ENCODE data around the gene LINGO1. TPM values are rescaled to one million over a fixed set of nuclear protein-coding genes. Genes with fewer than 3 reads are reported as not detected.

The LINGO1 gene
- total RNA-seq: 1 to 10 TPM in 1 of 2 donors, under 1 TPM in 1; 0.98 to 5.1 TPM
- under 1 TPM; 0.33 to 0.78 TPM for polyA plus RNA-seq
- long read RNA-seq, donor 1, transcript LINGO1-201 (2 exons, 3,055 nt): major isoform, 8 of 8 reads
- long read RNA-seq, donor 1, partial matches to known transcripts: 0 of 8 reads
- long read RNA-seq, donor 1, other reads (novel, unspliced or antisense): 0 of 8 reads
- long read RNA-seq, donor 2, transcript LINGO1-201 (2 exons, 3,055 nt): major isoform, 7 of 7 reads
- long read RNA-seq, donor 2, partial matches to known transcripts: 0 of 7 reads
- long read RNA-seq, donor 2, other reads (novel, unspliced or antisense): 0 of 7 reads
- long read RNA-seq, donor 3, partial matches to known transcripts: 0 of 1 reads
- long read RNA-seq, donor 3, other reads (novel, unspliced or antisense): 0 of 1 reads
- long read RNA-seq, donor 4: 0 reads
- long read RNA-seq, donor 5, transcript LINGO1-201 (2 exons, 3,055 nt): major isoform, 11 of 11 reads
- long read RNA-seq, donor 5, partial matches to known transcripts: 0 of 11 reads
- long read RNA-seq, donor 5, other reads (novel, unspliced or antisense): 0 of 11 reads

DNA sequence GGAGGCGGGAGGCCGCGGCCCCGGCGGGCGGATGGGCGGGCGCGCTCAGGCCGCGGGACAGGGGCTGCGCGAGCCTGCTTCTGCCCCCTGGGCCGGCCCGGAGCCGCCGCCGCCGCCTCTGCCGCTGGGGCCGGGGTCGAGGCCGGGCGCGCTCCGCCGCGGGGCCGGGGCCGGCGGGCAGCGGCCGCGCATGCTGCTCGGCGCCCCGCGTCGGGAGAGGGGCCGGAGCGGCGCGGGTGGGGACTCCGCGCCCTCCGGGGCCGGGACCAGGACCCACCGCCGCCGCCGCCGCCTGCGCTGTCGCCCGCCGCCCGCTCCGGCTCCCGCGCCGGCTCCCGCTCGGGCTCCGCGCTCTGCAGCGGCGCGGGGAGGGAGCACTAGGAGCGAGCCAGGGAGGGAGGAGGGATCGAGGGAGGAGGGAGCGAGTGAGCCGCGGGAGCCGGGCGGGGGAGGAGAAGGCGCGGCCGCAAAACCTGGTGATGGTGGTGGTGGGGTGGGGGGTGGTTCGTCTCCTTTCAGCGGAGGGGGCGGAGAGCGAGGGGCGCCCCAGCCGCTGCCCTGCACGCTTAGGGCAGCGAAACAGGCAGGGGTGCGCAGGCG lies at the start of gene LINGO1:
LINGO1 (minus strand) TSS at position 379 of the 600 bp plus-strand sequence. CDS start 597 bp downstream, outside the sequence.
- TF ChIP-seq CTCF (IDR thresholded peaks at IDR 0.05; ENCODE audit: control extremely low read depth, extremely low read depth): no peak
- peak within 1 kb of the TSS; percentile 0 for H3K4me3 ChIP-seq
- peak; percentile 64 to 87 (median 70) for DNase-seq
- no peak for ATAC-seq (ENCODE audit: insufficient read depth, low FRiP score)
- peaks cover 0 to 31% (median 0%) of the 10 kb centered on the region in 5 donors for H3K4me1 ChIP-seq (ENCODE audit: control insufficient read depth in 5 of 5, insufficient read depth in 5 of 5, low read length in 5 of 5)
- H3K36me3 ChIP-seq (ENCODE audit: control insufficient read depth in 4 of 4, insufficient read depth in 4 of 4, low read length in 4 of 4): no peaks in the 10 kb centered on the region
- H3K9ac ChIP-seq (ENCODE audit: insufficient read depth in 1 of 2, low read length in 2 of 2): peak within 1 kb of the TSS; percentile 9 to 11
- WGBS, 2 donors: 1% methylated on average over 34 to 88 of the region's 88 CpGs
- peaks cover 0 to 12% (median 6%) of the 10 kb centered on the region in 3 donors for H3K27me3 ChIP-seq (ENCODE audit: control insufficient read depth in 3 of 3, insufficient read depth in 3 of 3, low read length in 2 of 3)
- H3K9me3 ChIP-seq (ENCODE audit: control insufficient read depth in 4 of 4, insufficient read depth in 3 of 4, low read length in 3 of 4): peaks cover 0 to 2% (median 0%) of the 10 kb centered on the region in 4 donors
- no peak within 1 kb of the TSS for H3K27ac ChIP-seq (ENCODE audit: low read depth in 1 of 2, low read length in 1 of 2)

DNA sequence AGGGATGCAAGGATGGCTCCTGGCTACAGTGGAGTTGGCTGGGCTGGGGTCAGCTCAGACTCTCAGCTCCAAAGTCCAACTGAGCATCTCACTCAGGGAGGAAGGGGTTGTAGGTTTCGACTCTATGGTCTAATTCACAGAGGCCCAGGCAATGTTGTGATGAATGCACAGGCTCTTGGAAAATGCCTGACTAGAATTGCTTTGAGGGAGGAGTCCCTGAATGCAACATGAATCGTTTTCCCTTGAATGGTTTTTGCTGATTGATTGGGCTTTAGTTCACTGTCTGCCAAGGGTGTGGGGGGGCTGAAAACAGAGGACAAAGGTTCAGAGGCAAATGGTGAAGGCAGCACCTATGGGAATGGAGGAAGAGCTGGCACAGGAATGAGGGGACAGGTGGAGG lies 48.6 kb upstream of the LINGO1 start:
- no peaks in the 10 kb centered on the region for H3K4me1 ChIP-seq (ENCODE audit: control insufficient read depth in 5 of 5, insufficient read depth in 5 of 5, low read length in 5 of 5)
- no peaks in the 10 kb centered on the region for H3K36me3 ChIP-seq (ENCODE audit: control insufficient read depth in 4 of 4, insufficient read depth in 4 of 4, low read length in 4 of 4)
- WGBS, 2 donors: 50 to 63% methylated on average over 2 of the region's 2 CpGs
- H3K4me3 ChIP-seq: no peak overlapping the region
- no peak overlapping the region for H3K27ac ChIP-seq (ENCODE audit: low read depth in 1 of 2, low read length in 1 of 2)
- DNase-seq: no peak
- H3K9ac ChIP-seq (ENCODE audit: insufficient read depth in 1 of 2, low read length in 2 of 2): no peak overlapping the region
- no peaks in the 10 kb centered on the region for H3K9me3 ChIP-seq (ENCODE audit: control insufficient read depth in 4 of 4, insufficient read depth in 3 of 4, low read length in 3 of 4)
- no peak for TF ChIP-seq CTCF (IDR thresholded peaks at IDR 0.05; ENCODE audit: control extremely low read depth, extremely low read depth)
- ATAC-seq (ENCODE audit: insufficient read depth, low FRiP score): no peak
- H3K27me3 ChIP-seq (ENCODE audit: control insufficient read depth in 3 of 3, insufficient read depth in 3 of 3, low read length in 2 of 3): no peaks in the 10 kb centered on the region

GRCh38 chr15:77676569-77677375 lies 44.1 kb upstream of the LINGO1 start:
- WGBS, 2 donors: 78 to 83% methylated on average over 18 of the region's 18 CpGs
- no peak for TF ChIP-seq CTCF (IDR thresholded peaks at IDR 0.05; ENCODE audit: control extremely low read depth, extremely low read depth)
- DNase-seq (no peak), ATAC-seq (ENCODE audit: insufficient read depth, low FRiP score) (no peak)
- H3K9ac ChIP-seq (ENCODE audit: insufficient read depth in 1 of 2, low read length in 2 of 2): no peak overlapping the region
- no peak overlapping the region for H3K27ac ChIP-seq (ENCODE audit: low read depth in 1 of 2, low read length in 1 of 2)
- no peaks in the 10 kb centered on the region for H3K4me1 ChIP-seq (ENCODE audit: control insufficient read depth in 5 of 5, insufficient read depth in 5 of 5, low read length in 5 of 5)
- no peaks in the 10 kb centered on the region for H3K36me3 ChIP-seq (ENCODE audit: control insufficient read depth in 4 of 4, insufficient read depth in 4 of 4, low read length in 4 of 4)
- peaks cover 0 to 3% (median 0%) of the 10 kb centered on the region in 4 donors for H3K9me3 ChIP-seq (ENCODE audit: control insufficient read depth in 4 of 4, insufficient read depth in 3 of 4, low read length in 3 of 4)
- peaks cover 0 to 3% (median 3%) of the 10 kb centered on the region in 3 donors for H3K27me3 ChIP-seq (ENCODE audit: control insufficient read depth in 3 of 3, insufficient read depth in 3 of 3, low read length in 2 of 3)
- H3K4me3 ChIP-seq: no peak overlapping the region
